ENCODE data around the gene MEA1.

The MEA1 gene

DNA sequence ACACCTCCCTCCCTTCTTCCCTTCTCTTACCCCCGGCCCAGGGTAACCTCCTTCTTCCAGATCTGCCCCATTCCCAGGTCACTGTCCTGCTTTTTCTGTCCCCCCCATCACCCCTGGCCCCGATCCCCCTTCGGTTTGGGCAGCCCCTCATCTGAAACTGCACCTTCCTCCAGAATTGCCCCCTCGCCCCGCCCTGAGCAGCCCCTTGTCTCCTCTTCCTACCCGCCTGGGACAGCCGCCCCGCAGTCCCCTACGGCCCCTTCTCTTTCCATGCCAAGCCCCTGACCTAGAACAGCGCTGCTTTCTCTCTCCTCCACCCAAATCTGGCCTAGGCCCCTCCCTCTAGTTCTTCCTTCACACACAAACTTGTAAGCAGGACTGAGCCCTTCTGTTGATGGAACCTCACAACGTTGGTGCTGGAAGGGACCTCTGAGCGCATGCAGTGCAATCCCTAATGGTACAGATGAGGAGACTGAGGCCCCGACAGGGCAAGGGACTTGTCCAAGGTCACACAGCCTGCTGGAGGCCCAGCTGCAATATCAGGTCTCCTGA, 28.7 kb downstream of the MEA1 start:
- Histone ChIP-seq H3K4me1 (peaks cover 4% of the 10 kb centered on the region; the same call in 1 of the 2 replicates), H3K9me3 (no peaks in the 10 kb centered on the region), H3K36me3 (replicated peaks) (peaks cover 5% of the 10 kb centered on the region), H3K27me3 (ENCODE audit: low read depth) (no peaks in the 10 kb centered on the region), H3K4me3 (peak overlapping the region; percentile 89)
- peak in 1 of 2 experiments; percentile 57 for DNase-seq (ENCODE audit: low spot score in 2 of 2)
- in situ Hi-C loops (cut with MboI; ENCODE audit: low sequenced_read_pairs), result no loop called here

DNA sequence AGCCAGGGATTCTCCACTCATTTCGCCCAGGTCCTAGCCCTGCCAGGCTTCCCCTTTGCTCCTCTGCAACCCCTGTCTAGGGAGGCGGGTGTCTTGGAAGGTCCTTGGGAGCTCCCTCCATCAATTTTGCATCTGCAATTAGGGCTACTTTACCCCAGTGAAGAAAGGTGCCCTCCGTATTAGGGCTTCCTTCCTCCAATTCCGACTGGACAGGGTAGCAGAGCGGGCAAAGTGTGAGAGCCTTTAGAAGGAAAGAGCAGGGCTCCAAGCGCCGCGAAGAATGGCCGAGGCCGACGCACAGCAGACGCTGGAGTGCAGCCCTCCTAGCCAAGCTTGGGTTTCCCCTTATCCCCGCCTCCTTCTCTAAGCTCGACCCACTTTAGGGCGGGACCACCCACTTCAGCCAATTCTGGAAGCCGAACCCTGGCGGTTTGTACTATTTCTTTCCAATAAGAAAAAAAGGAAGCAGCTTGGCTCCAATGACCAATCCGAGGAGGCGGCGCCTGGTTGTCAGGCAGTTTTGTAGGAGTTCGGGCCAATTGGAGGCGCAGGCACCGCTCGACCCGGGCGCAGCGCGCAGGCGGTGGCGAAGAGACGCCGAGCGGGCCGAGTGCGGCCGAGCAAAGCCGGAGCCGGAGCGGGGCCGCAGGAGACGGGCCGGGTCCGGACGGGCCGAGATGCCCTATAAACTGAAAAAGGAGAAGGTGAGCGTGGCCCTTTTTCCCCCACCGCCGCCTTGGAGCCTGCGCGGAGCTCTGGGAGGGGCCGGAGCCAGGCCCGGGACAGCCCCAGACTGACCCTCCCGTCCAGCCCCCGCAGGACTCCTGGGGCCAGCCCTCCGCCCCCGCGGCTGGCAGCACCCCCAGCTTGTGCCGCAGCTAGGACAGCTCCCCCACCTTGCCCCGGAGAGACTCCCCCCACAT, 29.5 kb downstream of the MEA1 start, which contains the start of gene PPP2R5D:
PPP2R5D (plus strand) TSS at position 570 of the 923 bp plus-strand sequence; CDS start at position 678, 108 bp downstream.
- peak; percentile 98 to 99 for DNase-seq (ENCODE audit: low spot score in 2 of 2)
- H3K27me3 ChIP-seq (ENCODE audit: low read depth), result no peaks in the 10 kb centered on the region
- no peaks in the 10 kb centered on the region; the same call in none of the 2 replicates for H3K36me3 ChIP-seq (replicated peaks)
- H3K9me3 ChIP-seq, result no peaks in the 10 kb centered on the region
- in situ Hi-C loops (cut with MboI; ENCODE audit: low sequenced_read_pairs), result no loop called here
- peak within 1 kb of the TSS; percentile 89 for H3K4me3 ChIP-seq
- H3K4me1 ChIP-seq, result peaks cover 10% of the 10 kb centered on the region

DNA sequence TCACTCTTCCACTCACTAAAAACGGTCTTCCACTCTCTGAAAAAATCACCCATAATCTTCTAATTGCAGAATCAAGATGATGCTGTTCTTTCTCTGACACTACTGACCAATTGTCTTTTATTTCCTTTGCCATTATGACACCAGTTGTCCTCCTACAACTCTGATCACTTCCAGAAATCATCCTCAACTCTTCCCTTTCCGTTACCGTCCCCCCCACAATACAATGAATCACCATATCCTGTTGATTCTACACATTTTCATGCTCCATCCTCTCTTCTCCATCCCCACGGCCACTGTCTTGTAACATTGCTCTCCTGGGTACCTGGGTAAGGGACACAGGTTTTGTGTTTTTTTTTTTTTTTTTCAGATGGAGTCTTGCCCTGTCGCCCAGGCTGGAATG, 31.9 kb downstream of the MEA1 start:
- Histone ChIP-seq H3K4me1 (peaks cover 15% of the 10 kb centered on the region), H3K36me3 (replicated peaks) (peaks cover 2% of the 10 kb centered on the region; the same call in 1 of the 2 replicates)

GRCh38 chr6:42979523-42980177, 34.1 kb downstream of the MEA1 start:
- Histone ChIP-seq H3K4me1 (peaks cover 18% of the 10 kb centered on the region), H3K27me3 (ENCODE audit: low read depth) (no peaks in the 10 kb centered on the region), H3K36me3 (replicated peaks) (peaks cover 5% of the 10 kb centered on the region; the same call in 1 of the 2 replicates), H3K4me3 (peak overlapping the region; percentile 86), H3K9me3 (no peaks in the 10 kb centered on the region)
- DNase-seq (ENCODE audit: low spot score in 2 of 2), result no peak
- in situ Hi-C loops (cut with MboI; ENCODE audit: low sequenced_read_pairs), result no loop called here

More for the DNA sequence above, 31.9 kb downstream of the MEA1 start:
- Histone ChIP-seq H3K9me3 (no peaks in the 10 kb centered on the region), H3K4me3 (no peak overlapping the region), H3K27me3 (ENCODE audit: low read depth) (no peaks in the 10 kb centered on the region)
- DNase-seq (ENCODE audit: low spot score in 2 of 2), result no peak
- in situ Hi-C loops (cut with MboI; ENCODE audit: low sequenced_read_pairs), result no loop called here

DNA sequence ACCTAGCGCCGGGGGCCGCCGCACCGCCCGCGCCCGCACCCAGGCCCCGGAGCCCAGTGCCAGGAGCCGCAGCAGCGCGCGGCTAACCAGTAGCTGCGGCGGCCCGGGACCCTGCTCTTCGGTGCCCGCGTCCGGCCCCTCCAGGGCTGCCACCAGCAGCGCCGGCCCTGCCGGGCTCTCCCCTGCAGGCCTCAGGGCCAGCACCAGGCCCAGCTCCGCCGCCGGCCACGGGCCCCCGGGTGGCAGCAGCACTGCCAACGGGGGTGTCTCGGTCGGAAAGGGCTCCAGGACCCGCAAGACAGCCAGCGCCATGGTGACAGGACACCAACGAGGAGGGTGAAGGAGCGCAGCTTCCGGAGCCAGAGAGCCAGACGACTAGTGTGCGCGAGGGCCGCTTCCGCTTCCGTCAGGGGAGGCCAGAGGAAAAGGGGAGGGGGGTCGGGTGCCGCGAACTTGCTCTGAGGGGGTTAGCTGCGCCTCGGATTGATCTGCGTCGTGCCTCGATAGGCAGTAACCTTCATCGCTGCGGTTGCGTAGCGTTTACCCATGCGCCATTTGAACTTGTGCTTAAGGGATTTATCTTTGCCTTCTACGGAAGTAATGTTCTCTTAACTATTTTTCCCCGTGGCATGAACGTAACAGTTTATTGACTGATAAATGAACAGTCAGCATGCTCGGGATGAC, 34.8 kb downstream of the MEA1 start, which contains the start of gene PEX6:
PEX6 (minus strand) TSS at position 343 of the 684 bp plus-strand sequence; CDS start at position 312, 31 bp downstream.
- H3K36me3 ChIP-seq (replicated peaks), result peaks cover 6% of the 10 kb centered on the region
- peak within 1 kb of the TSS; percentile 86 for H3K4me3 ChIP-seq
- no peaks in the 10 kb centered on the region for H3K27me3 ChIP-seq (ENCODE audit: low read depth)
- in situ Hi-C loops (cut with MboI; ENCODE audit: low sequenced_read_pairs), result no loop called here
- H3K9me3 ChIP-seq, result no peaks in the 10 kb centered on the region
- peak; percentile 94 to 98 for DNase-seq (ENCODE audit: low spot score in 2 of 2)
- peaks cover 18% of the 10 kb centered on the region for H3K4me1 ChIP-seq

GRCh38 chr6:42978487-42978838, 35.3 kb downstream of the MEA1 start:
- H3K27me3 ChIP-seq (ENCODE audit: low read depth), result no peaks in the 10 kb centered on the region
- peak overlapping the region; percentile 86 for H3K4me3 ChIP-seq
- in situ Hi-C loops (cut with MboI; ENCODE audit: low sequenced_read_pairs), result no loop called here
- H3K9me3 ChIP-seq, result no peaks in the 10 kb centered on the region
- DNase-seq (ENCODE audit: low spot score in 2 of 2), result peak in 1 of 2 experiments; percentile 43
- peaks cover 12% of the 10 kb centered on the region for H3K36me3 ChIP-seq (replicated peaks)
- peaks cover 14% of the 10 kb centered on the region for H3K4me1 ChIP-seq

GRCh38 chr6:42974919-42975505, 38.7 kb downstream of the MEA1 start:
- Histone ChIP-seq H3K36me3 (replicated peaks) (peaks cover 28% of the 10 kb centered on the region), H3K27me3 (ENCODE audit: low read depth) (no peaks in the 10 kb centered on the region), H3K4me3 (no peak overlapping the region), H3K9me3 (no peaks in the 10 kb centered on the region), H3K4me1 (peaks cover 14% of the 10 kb centered on the region)
- DNase-seq (ENCODE audit: low spot score in 2 of 2), result no peak
- in situ Hi-C loops (cut with MboI; ENCODE audit: low sequenced_read_pairs), result no loop called here

DNA sequence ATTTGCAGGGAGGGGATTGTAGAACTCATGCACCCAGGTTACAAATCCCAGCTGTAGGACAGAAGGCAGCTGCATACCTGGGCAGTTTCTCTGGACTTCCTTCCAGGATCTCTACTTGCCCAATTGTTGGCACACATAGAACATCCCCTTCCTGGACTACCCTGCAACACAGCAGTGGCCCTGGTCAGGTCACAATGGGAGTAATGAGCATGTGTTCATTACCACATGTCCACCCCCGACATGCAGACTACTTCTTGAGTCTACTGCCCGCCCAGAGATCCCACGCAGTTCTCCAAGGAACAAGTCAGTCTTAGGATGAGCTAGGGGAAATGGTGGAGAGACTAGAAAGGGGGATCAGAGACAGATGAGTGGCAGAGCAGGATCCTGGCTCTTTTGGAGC, 39.8 kb downstream of the MEA1 start:
- no peak overlapping the region for H3K4me3 ChIP-seq
- no peaks in the 10 kb centered on the region for H3K27me3 ChIP-seq (ENCODE audit: low read depth)
- no peaks in the 10 kb centered on the region for H3K9me3 ChIP-seq
- in situ Hi-C loops (cut with MboI; ENCODE audit: low sequenced_read_pairs), result no loop called here
- peaks cover 8% of the 10 kb centered on the region for H3K4me1 ChIP-seq
- peaks cover 32% of the 10 kb centered on the region for H3K36me3 ChIP-seq (replicated peaks)
- DNase-seq (ENCODE audit: low spot score in 2 of 2), result no peak

DNA sequence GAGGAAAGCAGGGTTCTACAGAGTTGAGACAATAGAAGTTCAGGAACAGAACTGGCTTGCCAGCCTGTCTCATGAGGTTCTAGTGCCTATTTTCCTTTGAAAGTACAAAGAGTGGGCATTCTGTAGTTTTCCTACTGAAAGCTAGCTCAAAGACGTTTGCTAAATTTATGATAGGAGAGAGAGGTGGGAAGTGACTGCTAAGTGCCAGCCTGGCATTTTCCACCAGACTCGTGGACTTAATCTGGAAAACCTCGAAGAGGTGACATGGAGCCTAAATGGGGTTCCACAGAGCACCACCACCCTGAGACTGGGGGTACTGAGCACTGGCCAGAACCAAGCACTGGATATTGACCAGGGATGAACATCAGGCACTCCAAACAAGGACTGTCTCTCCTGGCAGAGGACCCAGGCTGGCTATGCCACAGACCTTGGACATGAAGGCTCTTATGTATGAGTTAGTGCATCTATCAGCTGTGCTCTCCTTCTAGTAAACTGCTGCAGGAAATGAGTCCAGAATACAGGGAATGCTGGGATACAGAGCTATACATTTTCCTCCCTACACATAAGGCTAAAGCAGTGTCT, 41.9 kb downstream of the MEA1 start:
- no peaks in the 10 kb centered on the region for H3K9me3 ChIP-seq
- DNase-seq (ENCODE audit: low spot score in 2 of 2), result no peak
- in situ Hi-C loops (cut with MboI; ENCODE audit: low sequenced_read_pairs), result no loop called here
- H3K36me3 ChIP-seq (replicated peaks), result peaks cover 44% of the 10 kb centered on the region
- no peaks in the 10 kb centered on the region for H3K27me3 ChIP-seq (ENCODE audit: low read depth)
- H3K4me3 ChIP-seq, result no peak overlapping the region
- peaks cover 3% of the 10 kb centered on the region; the same call in 1 of the 2 replicates for H3K4me1 ChIP-seq

DNA sequence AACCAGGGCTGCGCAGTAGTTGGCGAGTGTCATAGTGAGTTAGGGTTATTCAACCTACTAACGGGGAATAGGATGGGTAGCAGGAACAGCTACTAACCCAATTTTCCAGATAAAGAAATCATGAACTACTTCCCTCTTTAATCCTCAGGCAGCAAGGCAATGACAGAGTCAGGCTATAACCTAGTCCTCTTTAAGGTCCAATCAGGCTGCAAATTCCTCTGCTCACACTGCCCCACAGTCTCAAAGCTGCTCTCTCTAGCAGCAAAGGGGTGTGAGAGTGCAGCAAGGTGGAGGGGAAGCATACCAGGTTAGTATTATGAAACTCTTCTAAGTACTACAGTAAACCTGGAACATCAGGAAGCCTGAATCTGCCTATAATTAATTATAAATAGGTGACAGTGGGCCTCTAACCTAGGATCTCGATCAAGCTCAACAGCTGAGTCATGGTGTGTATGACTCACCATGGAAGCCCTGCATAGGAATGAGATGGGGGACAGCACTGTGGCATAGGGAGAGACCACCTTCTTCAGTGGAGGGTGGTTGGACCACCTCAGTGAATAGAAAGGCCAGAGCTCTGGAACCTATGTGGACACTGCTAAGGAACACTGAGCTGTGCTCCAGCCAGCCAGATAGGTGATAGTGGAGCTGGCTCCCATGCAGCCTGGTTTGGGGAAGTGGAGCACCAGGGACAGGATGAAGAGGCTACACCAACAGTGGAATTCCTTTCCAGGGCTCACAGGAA, 42.7 kb downstream of the MEA1 start:
- Histone ChIP-seq H3K9me3 (no peaks in the 10 kb centered on the region), H3K4me3 (no peak overlapping the region), H3K4me1 (no peaks in the 10 kb centered on the region), H3K27me3 (ENCODE audit: low read depth) (no peaks in the 10 kb centered on the region), H3K36me3 (replicated peaks) (peaks cover 49% of the 10 kb centered on the region)
- in situ Hi-C loops (cut with MboI; ENCODE audit: low sequenced_read_pairs), result no loop called here
- no peak for DNase-seq (ENCODE audit: low spot score in 2 of 2)

- Histone ChIP-seq H3K4me1 (no peaks in the 10 kb centered on the region), H3K9me3 (no peaks in the 10 kb centered on the region), H3K4me3 (no peak overlapping the region), H3K36me3 (replicated peaks) (peaks cover 56% of the 10 kb centered on the region), H3K27me3 (ENCODE audit: low read depth) (no peaks in the 10 kb centered on the region)
- in situ Hi-C loops (cut with MboI; ENCODE audit: low sequenced_read_pairs), result no loop called here
- no peak for DNase-seq (ENCODE audit: low spot score in 2 of 2)
Observed at GRCh38 chr6:42969934-42970333, 43.8 kb downstream of the MEA1 start.

DNA sequence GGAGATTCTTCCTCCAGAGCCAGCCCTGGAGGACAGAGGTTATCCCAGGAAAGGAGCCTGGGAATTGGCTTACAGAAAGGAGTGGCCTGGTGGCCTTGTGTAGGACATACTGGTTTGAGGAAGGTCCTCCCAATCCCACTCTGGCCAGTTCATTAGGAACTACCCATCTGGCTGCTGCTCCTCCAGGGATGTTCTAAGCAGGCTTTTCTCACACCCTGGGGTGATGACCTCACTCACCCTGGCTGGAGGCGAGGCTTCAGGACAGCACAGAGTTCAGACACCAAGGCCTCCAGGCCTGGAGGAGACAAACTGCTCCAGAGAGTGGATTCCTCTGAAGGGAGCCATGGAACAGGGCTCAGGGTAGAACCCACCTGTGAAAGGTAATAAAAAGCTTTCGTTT, 44.3 kb downstream of the MEA1 start:
- H3K36me3 ChIP-seq (replicated peaks), result peaks cover 56% of the 10 kb centered on the region
- H3K4me3 ChIP-seq, result no peak overlapping the region
- DNase-seq (ENCODE audit: low spot score in 2 of 2), result no peak
- in situ Hi-C loops (cut with MboI; ENCODE audit: low sequenced_read_pairs), result no loop called here
- H3K27me3 ChIP-seq (ENCODE audit: low read depth), result no peaks in the 10 kb centered on the region
- H3K4me1 ChIP-seq, result no peaks in the 10 kb centered on the region
- no peaks in the 10 kb centered on the region for H3K9me3 ChIP-seq
